MM.1S (cell line): ENCODE measurements around the gene MYO10.

Experiments
- EZH2 ChIP-seq: fragments of 300-600 bp; sonication (generic); optimal IDR thresholded peaks from 2 replicates; pipeline ENCODE3; 2017; ENCODE audit warnings: low read depth, mild to moderate bottlenecking, antibody characterized with exemption, low read length, mixed read lengths
- EZH2phosphoT487 ChIP-seq: fragments of 300-600 bp; sonication (generic); IDR thresholded peaks from 2 replicates; pipeline ENCODE4 v1.6.1; 2018; ENCODE audit warnings: antibody characterized with exemption, low read length
- TF ChIP-seq, protein P1 (sequence below): fragments of 300-600 bp; sonication (generic); IDR thresholded peaks from 2 replicates; pipeline ENCODE4 v1.5.1; 2016; ENCODE audit warnings: antibody characterized with exemption, low read length, mixed read lengths

GRCh38 chr5:16864631-16865131, 71.4 kb downstream of the MYO10 start:
- TF ChIP-seq, protein P1, sequence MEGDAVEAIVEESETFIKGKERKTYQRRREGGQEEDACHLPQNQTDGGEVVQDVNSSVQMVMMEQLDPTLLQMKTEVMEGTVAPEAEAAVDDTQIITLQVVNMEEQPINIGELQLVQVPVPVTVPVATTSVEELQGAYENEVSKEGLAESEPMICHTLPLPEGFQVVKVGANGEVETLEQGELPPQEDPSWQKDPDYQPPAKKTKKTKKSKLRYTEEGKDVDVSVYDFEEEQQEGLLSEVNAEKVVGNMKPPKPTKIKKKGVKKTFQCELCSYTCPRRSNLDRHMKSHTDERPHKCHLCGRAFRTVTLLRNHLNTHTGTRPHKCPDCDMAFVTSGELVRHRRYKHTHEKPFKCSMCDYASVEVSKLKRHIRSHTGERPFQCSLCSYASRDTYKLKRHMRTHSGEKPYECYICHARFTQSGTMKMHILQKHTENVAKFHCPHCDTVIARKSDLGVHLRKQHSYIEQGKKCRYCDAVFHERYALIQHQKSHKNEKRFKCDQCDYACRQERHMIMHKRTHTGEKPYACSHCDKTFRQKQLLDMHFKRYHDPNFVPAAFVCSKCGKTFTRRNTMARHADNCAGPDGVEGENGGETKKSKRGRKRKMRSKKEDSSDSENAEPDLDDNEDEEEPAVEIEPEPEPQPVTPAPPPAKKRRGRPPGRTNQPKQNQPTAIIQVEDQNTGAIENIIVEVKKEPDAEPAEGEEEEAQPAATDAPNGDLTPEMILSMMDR = no peak
- no peak for TF ChIP-seq EZH2
- TF ChIP-seq EZH2phosphoT487 = no peak
